HG02678 (cell line): Measurements from ENCODE around the gene KIAA0753.

Experiments used
- ATAC-seq: cut with Tn5 transposase; IDR thresholded peaks from one replicate; pipeline ENCODE4 v1.9.1; 2021; ENCODE audit warnings: mild to moderate bottlenecking, moderate library complexity; ENCODE audit not compliant: unreplicated experiment

The KIAA0753 gene

GRCh38 chr17:6640536-6641246 lies at the start of gene KIAA0753, which contains the start of gene TXNDC17:
Gene KIAA0753 (minus strand): TSS chr17:6640711. CDS start chr17:6635103, 5,608 bp downstream.
Gene TXNDC17 (plus strand): TSS chr17:6641060. CDS start chr17:6641083, 23 bp downstream.
- peak; percentile 89 for ATAC-seq

GRCh38 chr17:6688944-6689343 lies 48.4 kb upstream of the KIAA0753 start:
- ATAC-seq: no peak

- no peak for ATAC-seq
Measured at GRCh38 chr17:6686026-6686425, 45.5 kb upstream of the KIAA0753 start.

DNA sequence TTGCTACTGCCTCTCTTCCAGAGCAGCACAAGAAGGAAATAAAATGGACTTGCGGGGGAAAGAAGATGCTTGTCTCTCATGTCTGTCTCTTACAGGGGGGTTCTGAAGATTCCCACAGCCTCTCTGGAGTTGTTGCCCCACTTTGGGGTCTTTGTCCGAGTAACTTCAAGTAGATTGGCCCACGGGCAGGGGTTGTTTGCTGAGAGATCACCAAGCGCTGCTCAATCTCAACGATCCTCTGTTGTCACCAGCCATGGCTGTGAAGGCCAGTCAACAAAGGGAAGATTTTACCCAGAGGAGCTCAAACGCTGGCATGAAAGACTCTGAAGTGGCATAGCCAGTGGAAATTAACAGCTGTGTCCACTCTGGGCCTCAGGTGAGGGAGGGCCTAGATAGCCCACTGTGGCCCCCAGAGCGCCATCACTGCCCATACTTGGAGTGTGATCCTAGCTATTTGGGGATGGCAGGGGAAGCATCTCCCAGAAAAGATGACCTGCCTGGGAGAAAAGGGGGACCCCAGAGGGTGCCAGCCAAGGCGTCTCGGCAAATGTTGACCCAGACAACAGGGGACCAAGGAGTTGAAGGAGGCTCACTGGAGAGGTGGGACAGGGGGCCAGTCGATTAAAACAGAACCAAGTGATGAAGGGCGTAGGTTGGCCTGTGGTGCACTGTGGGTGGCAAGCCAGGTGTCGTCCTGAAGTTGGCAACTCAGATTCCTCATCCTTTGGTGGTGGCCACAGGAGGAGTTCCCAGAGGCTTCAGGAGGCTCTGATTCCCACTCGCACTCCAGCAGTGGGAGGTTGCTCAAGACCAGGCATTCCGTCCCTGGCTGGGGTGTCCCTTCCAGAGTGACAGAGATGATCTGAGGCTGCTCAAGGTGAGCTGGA lies 44.6 kb upstream of the KIAA0753 start:
- ATAC-seq: no peak

GRCh38 chr17:6684460-6684783 lies 43.9 kb upstream of the KIAA0753 start:
- ATAC-seq: no peak

GRCh38 chr17:6683730-6684459 lies 43.4 kb upstream of the KIAA0753 start:
- ATAC-seq: no peak

DNA sequence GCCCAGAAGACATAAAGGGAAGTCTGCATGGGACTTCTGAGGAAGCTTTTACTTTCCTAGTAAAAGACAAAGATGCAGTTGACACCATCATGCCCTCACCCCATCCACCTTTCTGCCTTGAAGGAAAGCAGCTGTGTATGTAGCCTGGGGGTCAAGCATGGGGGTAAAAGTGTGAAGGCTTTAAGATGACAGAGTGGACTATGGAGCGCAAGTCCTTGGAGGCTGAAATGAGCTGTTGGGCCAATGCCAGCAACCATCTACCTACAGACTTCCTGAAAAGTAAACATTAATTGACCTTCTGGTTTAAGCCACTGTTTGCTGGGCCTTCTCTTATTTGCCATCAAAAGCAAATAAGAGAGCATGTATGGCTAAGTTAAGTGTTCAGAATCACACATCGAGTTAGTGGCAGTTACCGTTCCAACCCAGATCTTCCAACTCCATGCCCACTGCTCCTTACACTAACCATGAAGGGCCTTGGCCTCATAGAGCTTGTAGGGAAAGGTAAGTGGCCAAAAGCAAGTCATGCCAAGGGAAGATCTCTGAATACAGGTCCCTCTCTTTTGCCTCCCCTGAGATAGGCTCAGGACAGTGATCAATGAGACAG lies 42.7 kb upstream of the KIAA0753 start:
- ATAC-seq: no peak

DNA sequence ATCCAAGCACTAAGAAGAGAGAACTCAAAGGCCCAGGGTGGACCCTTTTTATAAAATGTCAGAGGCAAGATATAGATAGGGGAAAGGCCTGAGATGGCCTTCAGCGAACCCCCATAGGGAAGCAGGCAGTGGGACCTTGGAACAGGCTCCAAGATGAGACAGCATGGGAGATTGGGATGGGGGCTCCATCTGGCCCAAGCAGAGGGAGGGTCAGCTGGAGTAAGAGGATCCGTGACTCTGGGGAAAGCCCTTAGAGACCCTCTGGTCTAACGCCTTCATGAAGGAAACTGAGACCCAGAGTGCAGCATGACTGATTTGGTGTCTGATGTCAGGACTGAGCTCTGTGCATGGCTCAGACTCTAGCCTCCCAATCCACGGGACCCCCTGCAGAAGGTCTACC lies 41.8 kb upstream of the KIAA0753 start:
- no peak for ATAC-seq

- ATAC-seq: no peak
Measured at GRCh38 chr17:6681671-6682070, 41.2 kb upstream of the KIAA0753 start.

DNA sequence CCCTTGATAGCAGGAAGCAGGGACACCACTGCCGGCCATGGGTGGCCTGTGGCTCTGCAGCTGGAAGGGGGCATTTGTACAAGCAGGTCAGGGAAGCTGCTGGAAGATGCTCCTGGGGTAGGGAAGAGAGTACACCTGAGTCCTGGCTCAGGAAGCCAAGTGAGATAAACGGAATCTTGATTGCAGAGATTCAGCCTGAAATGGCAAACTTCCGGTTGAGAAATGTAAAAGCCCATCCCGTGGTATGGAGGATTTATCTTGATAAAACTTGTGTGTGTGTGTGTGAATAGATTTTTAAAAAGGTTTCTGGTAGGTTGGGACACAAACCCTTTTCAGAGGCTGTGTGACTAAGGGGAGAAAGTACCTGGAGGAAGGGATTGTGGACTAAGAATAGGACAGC lies 40.7 kb upstream of the KIAA0753 start:
- ATAC-seq: no peak

GRCh38 chr17:6679241-6679640 lies 38.7 kb upstream of the KIAA0753 start:
- ATAC-seq: no peak

DNA sequence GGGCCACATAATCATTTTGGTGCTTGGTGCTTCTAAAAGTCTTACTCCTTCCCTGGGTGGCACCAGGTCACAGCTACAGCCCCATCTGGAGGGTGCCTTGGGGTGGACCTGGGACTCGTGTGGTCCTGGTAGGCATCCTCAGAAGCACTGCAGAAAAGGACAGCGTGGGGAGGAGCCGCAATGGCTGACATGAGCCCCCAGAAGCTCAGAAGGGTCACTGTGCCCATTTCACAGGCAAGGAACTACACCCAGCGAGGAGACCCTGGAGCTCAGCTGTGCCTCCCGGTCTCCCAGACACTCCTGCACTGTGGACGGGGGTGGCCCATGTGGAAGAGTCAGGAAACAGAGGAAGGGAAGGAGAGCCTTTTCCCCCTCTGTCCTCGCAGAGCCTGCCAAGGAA lies 37.4 kb upstream of the KIAA0753 start:
- no peak for ATAC-seq

DNA sequence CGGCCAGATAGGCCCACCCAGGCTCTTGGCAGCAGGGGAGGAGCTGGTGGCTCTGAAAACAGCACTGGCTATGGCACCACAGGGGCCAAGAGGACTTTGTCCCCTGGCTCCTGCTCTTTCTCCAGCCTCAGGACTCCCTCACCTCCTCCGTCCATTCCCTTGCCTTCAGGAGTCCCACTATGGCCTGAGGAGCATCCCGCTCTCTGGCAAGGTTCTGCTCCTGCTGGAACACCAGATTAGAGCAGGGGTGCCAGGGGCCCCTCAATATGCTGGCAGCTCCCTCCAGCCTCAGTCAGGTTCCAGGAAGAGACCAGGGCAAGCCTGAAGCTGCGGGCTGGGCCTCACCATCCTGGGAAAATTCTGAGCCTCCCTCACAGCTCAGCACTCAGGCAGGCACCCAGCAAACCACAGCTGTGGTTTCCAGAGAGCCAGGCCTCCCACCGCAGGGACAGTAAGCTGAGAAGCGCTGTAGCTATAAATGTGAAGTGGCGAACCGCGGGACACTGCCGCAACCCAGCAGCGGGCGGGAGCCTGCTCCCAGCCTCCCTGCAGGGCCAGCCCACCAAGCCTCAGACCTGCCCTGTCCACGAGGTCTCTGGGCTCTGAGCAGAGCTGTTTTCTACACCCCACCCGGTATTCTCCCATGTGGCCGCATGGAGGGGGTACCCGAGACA lies 36.8 kb upstream of the KIAA0753 start:
- no peak for ATAC-seq

GRCh38 chr17:6676802-6677157 lies 36.3 kb upstream of the KIAA0753 start:
- no peak for ATAC-seq

- no peak for ATAC-seq
Measured at GRCh38 chr17:6675201-6675825, 34.8 kb upstream of the KIAA0753 start.

DNA sequence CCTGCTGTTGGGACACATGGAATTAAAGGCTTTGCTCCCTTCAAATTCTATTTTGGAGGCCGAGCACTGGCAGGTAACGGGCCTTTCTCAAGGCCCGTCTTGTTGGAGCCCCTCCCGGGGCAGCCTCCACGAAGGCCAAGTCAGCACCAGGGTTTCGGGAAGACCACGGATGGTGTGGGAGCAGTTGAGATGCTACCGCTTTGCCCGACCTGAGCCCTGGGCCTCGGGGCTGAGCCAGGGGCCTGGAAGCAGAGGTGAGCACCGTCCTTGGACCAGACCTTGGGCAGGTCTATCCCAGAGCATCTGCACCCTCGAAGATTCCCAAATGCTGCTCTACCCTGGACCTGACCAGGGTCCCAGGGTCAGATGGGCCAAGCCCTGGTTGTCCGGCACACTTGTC lies 34.1 kb upstream of the KIAA0753 start:
- ATAC-seq: no peak

GRCh38 chr17:6671431-6671830 lies 30.9 kb upstream of the KIAA0753 start:
- no peak for ATAC-seq

- no peak for ATAC-seq
Measured at GRCh38 chr17:6670999-6671398, 30.5 kb upstream of the KIAA0753 start.

- no peak for ATAC-seq
Measured at GRCh38 chr17:6670571-6670970, 30.1 kb upstream of the KIAA0753 start.
